K562 (cell line): ENCODE results near the gene MAB21L2. TPM values are rescaled to one million over a fixed set of nuclear protein-coding genes. Genes with fewer than 3 reads are reported as not detected.

ENCODE experiments used
- ATAC-seq: fragments of 200-7000 bp; cut with Tn5 transposase; 3 replicates; pipeline ENCODE4 v1.9.1; 2020; ENCODE audit warnings: moderate library complexity
- BruUV-seq: library from RNA; stranded (reverse); fragments of 400-500 nt; replicated peaks from 2 replicates; lab custom pipeline; 2021; lab: Mats Ljungman, UMichigan
- CTCF ChIA-PET: fragments of 300-600 bp; formaldehyde crosslinking; extraction: SDS; loops from one replicate; lab custom pipeline; 2021; ENCODE audit warnings: low intra/inter-chr PET ratio; lab: Yijun Ruan, JAX
- POLR2A ChIA-PET: fragments of 300-600, 350-650 bp; sonication (Branson Sonifier 250); formaldehyde crosslinking; extraction: SDS; loops from one replicate; lab custom pipeline; 2021; ENCODE audit warnings: antibody characterized with exemption, inconsistent platforms; lab: Yijun Ruan, JAX
- DNase-seq, 4 experiments: peaks; one replicate each; pipeline versions ENCODE4 v3.0.0 to v3.0.0-alpha.2; 2011 to 2018; ENCODE audit warnings: low spot score in 3 of 4, mixed read lengths in 3 of 4; ENCODE audit errors: extremely low read depth in 1 of 4
- FAIRE-seq: peaks from 2 replicates; lab custom pipeline; 2011; peaks lifted over from hg19 to GRCh38; lab: Jason Lieb, UNC
- H2AFZ ChIP-seq: 2 replicates; pipeline ENCODE4 v1.6.0; 2011; ENCODE audit warnings: low read depth, low read length, control low read depth, inconsistent platforms
- H3K27ac ChIP-seq: fragments of 200-600 bp; 3 replicates; pipeline ENCODE4 v1.8.0; 2011; ENCODE audit warnings: low read depth, mild to moderate bottlenecking, control low read depth, inconsistent platforms, low read length, moderate library complexity, mixed read lengths; ENCODE audit errors: extremely low read depth
- H3K27me3 ChIP-seq, 2 experiments: fragments of 300-600 bp in 1 of 2; 2 replicates in 1 of 2; 3 replicates in 1 of 2; pipeline versions ENCODE4 v1.6.0 to v1.8.0; 2011; ENCODE audit warnings: inconsistent platforms in 2 of 2, low read length in 2 of 2, mild to moderate bottlenecking in 1 of 2, mixed read lengths in 1 of 2, moderate library complexity in 1 of 2; ENCODE audit not compliant: control insufficient read depth in 2 of 2, insufficient read depth in 2 of 2
- H3K36me3 ChIP-seq: fragments of 300-600 bp; 3 replicates; pipeline ENCODE4 v1.8.0; 2011; ENCODE audit warnings: mild to moderate bottlenecking, low read length, inconsistent platforms; ENCODE audit not compliant: control insufficient read depth, insufficient read depth
- H3K4me1 ChIP-seq, 2 experiments: fragments of 200-600 bp in 1 of 2; replicated peaks in 1 of 2; 2 replicates in 1 of 2; 3 replicates in 1 of 2; pipeline versions ENCODE4 v1.5.1 to v1.8.0; 2011; ENCODE audit warnings: inconsistent platforms in 2 of 2, low read length in 2 of 2, mild to moderate bottlenecking in 1 of 2, mixed read lengths in 1 of 2, moderate library complexity in 1 of 2; ENCODE audit not compliant: control insufficient read depth in 2 of 2, insufficient read depth in 2 of 2
- H3K4me2 ChIP-seq: 2 replicates; pipeline ENCODE4 v1.6.1; 2011; ENCODE audit warnings: low read length, control low read depth, inconsistent platforms, mixed read lengths; ENCODE audit not compliant: insufficient read depth
- H3K4me3 ChIP-seq: fragments of 200-600 bp; sonication (generic), shearing (Covaris generic); 2 replicates; pipeline ENCODE4 v1.5.1; 2016; ENCODE audit warnings: control low read depth, inconsistent platforms
- H3K79me2 ChIP-seq: fragments of 200-600 bp; 3 replicates; pipeline ENCODE4 v1.8.0; 2011; ENCODE audit warnings: low read length, inconsistent platforms; ENCODE audit not compliant: control insufficient read depth, insufficient read depth
- H3K9ac ChIP-seq, 2 experiments: 2 replicates each; pipeline versions ENCODE4 v1.6.0 to v1.6.1; 2011; ENCODE audit warnings: low read depth in 2 of 2, low read length in 2 of 2, control low read depth in 1 of 2, inconsistent platforms in 1 of 2, mild to moderate bottlenecking in 1 of 2, mixed read lengths in 1 of 2; ENCODE audit not compliant: insufficient read depth in 1 of 2
- H3K9me1 ChIP-seq: one replicate; pipeline ENCODE4 v1.6.0; 2011; ENCODE audit warnings: inconsistent platforms, mild to moderate bottlenecking, low read length, moderate library complexity; ENCODE audit not compliant: control insufficient read depth, insufficient read depth
- H3K9me3 ChIP-seq: replicated peaks from 2 replicates; pipeline ENCODE4 v1.5.1; 2011; ENCODE audit warnings: low read depth, low read length, inconsistent platforms; ENCODE audit not compliant: control insufficient read depth, insufficient read depth
- H4K20me1 ChIP-seq: replicated peaks from 2 replicates; pipeline ENCODE4 v1.6.1; 2011; ENCODE audit warnings: low read length, inconsistent platforms, mixed read lengths; ENCODE audit not compliant: control insufficient read depth, insufficient read depth
- CREB1 ChIP-seq, 2 experiments: sonication (generic) in 1 of 2; formaldehyde crosslinking in 1 of 2; IDR thresholded peaks; 2 replicates each; pipeline versions ENCODE4 v1.6.1 to v1.8.0; 2012 to 2022; ENCODE audit warnings: inconsistent platforms in 1 of 2, mild to moderate bottlenecking in 1 of 2, missing genetic modification reagents in 1 of 2, moderate library complexity in 1 of 2
- DPF2 ChIP-seq: fragments of 450-650 bp; IDR thresholded peaks from 2 replicates; pipeline ENCODE4 v1.6.1; 2016
- FOXA1 ChIP-seq: fragments of 450-650 bp; IDR thresholded peaks from 2 replicates; pipeline ENCODE4 v1.6.1; 2016; ENCODE audit warnings: mild to moderate bottlenecking, borderline replicate concordance
- FOXA3 ChIP-seq, 2 experiments: fragments of 450-650 bp in 1 of 2; sonication (generic) in 1 of 2; formaldehyde crosslinking; IDR thresholded peaks in 1 of 2; conservative IDR thresholded peaks in 1 of 2; 2 replicates each; pipeline versions ENCODE4 v1.4.0 to v1.8.0; 2020 to 2022; ENCODE audit warnings: mild to moderate bottlenecking in 2 of 2, missing genetic modification reagents in 1 of 2
- GTF2A2 ChIP-seq: IDR thresholded peaks from 2 replicates; pipeline ENCODE4 v1.6.1; 2016; ENCODE audit warnings: mild to moderate bottlenecking, missing genetic modification characterization, missing compliant biosample characterization
- HDAC1 ChIP-seq, 2 experiments: fragments of 450-650 bp; IDR thresholded peaks; 2 replicates each; pipeline ENCODE4 v1.6.1; 2016 to 2017; ENCODE audit warnings: inconsistent platforms in 1 of 2, mild to moderate bottlenecking in 1 of 2, moderate library complexity in 1 of 2
- KAT7 ChIP-seq: sonication (generic); formaldehyde crosslinking; IDR thresholded peaks from 2 replicates; pipeline ENCODE4 v1.8.0; 2022; ENCODE audit warnings: missing genetic modification reagents, mild to moderate bottlenecking, borderline replicate concordance
- MEIS2 ChIP-seq: fragments of 450-650 bp; IDR thresholded peaks from 2 replicates; pipeline ENCODE4 v1.6.1; 2014; ENCODE audit warnings: mild to moderate bottlenecking; ENCODE audit not compliant: partially characterized antibody
- POLR2H ChIP-seq: IDR thresholded peaks from 2 replicates; pipeline ENCODE4 v1.6.1; 2016; ENCODE audit warnings: missing genetic modification characterization, low read depth, mild to moderate bottlenecking, control low read depth, missing compliant biosample characterization, moderate library complexity
- PPARD ChIP-seq: fragments of 250-450 bp; sonication (Bioruptor Pico); IDR thresholded peaks from 2 replicates; pipeline ENCODE4 v1.8.0; 2022; ENCODE audit warnings: inconsistent platforms, mild to moderate bottlenecking, moderate library complexity
- SMARCA4 ChIP-seq: fragments of 450-650 bp; IDR thresholded peaks from 2 replicates; pipeline ENCODE4 v1.6.1; 2016
- SMARCE1 ChIP-seq: fragments of 450-650 bp; IDR thresholded peaks from 2 replicates; pipeline ENCODE4 v1.7.1; 2016; ENCODE audit warnings: mild to moderate bottlenecking
- STAT5A ChIP-seq: IDR thresholded peaks from 2 replicates; pipeline ENCODE4 v1.6.1; 2012; ENCODE audit warnings: low read length, inconsistent platforms, borderline replicate concordance
- TCF3 ChIP-seq: sonication (generic); formaldehyde crosslinking; IDR thresholded peaks from 2 replicates; pipeline ENCODE4 v1.4.0; 2020; ENCODE audit warnings: mild to moderate bottlenecking, missing genetic modification reagents
- TEAD4 ChIP-seq, 2 experiments: sonication (generic) in 1 of 2; formaldehyde crosslinking in 1 of 2; IDR thresholded peaks; 2 replicates each; pipeline versions ENCODE4 v1.6.1 to v1.8.0; 2012 to 2022; ENCODE audit warnings: borderline replicate concordance in 1 of 2, inconsistent platforms in 1 of 2, low read length in 1 of 2, mild to moderate bottlenecking in 1 of 2, missing genetic modification reagents in 1 of 2
- ZKSCAN8 ChIP-seq: fragments of 200-800 bp; sonication (Bioruptor generic); IDR thresholded peaks from 2 replicates; pipeline ENCODE4 v1.6.1; 2016; ENCODE audit warnings: missing genetic modification characterization, missing compliant biosample characterization
- WGBS: fragments of 100-300 bp; shearing (Covaris generic); methylation state at CpG from one replicate; pipeline ENCODE4 v1.1.6; 2016; ENCODE audit warnings: low coverage, mixed read lengths; ENCODE audit not compliant: insufficient coverage; ENCODE audit errors: missing lambda C conversion rate; 5-methylcytosine and 5-hydroxymethylcytosine counted together
- in situ Hi-C: fragments of 300-500 bp; cut with MboI; formaldehyde crosslinking; loops from 4 replicates; pipeline ENCODE4 v1.15.0; 2018; ENCODE audit warnings: inconsistent platforms, mixed read lengths
- intact Hi-C: fragments of 100-400 bp; cut with micrococcal nuclease; formaldehyde crosslinking; loops from 2 replicates; pipeline ENCODE4 v1.14.2; 2022
- polyA plus RNA-seq, 8 experiments: library from polyadenylated mRNA; depleted of rRNA in 4 of 8; stranded (reverse) in 5 of 8; unstranded in 3 of 8; fragments of >200 nt; fragmentation: Nextera tagmentation in 2 of 8; fragmentation: Illumina TruSeq in 1 of 8; extraction: Ambion mirVana in 2 of 8; extraction: Trizol in 1 of 8; gene quantifications; 2 replicates each; pipeline versions ENCODE4 v1.2.1 to v1.2.3, GENCODE V29; 2011 to 2014; ENCODE audit warnings: inconsistent platforms in 1 of 8, missing spikeins in 1 of 8
- total RNA-seq, 7 experiments: library from RNA; depleted of rRNA in 6 of 7; stranded (reverse); fragments of >200 nt in 6 of 7; fragmentation: Illumina TruSeq in 2 of 7; extraction: Trizol in 2 of 7; gene quantifications; 2 replicates each; pipeline versions ENCODE4 v1.2.1 to v1.2.3, GENCODE V29; 2011 to 2021; ENCODE audit warnings: low replicate concordance in 1 of 7

Gene MAB21L2
- total and polyA plus RNA-seq, 9 of the 15 experiments (the other 6 are each of a cell fraction or from before 2014, with no cell fraction given): not detected

DNA sequence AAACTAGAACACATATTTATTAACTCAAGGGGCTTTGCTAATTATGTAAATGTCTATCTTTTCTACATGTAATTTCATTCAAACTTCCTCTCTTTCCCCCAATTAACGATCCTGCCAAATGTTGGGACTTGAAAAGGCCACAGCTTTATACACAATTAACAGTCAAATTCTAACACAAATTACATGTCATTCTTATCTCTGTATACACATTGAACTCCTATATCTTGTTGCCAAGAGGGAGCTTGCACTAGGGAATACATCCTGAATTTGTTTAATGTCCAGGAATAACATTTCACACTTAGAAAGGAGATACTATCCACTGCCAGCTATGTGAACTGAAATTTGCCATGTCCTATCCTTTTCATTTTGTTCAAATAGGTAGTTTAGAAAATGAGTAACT lies 38.9 kb upstream of the MAB21L2 start:
- no peaks in the 10 kb centered on the region for H3K27me3 ChIP-seq
- H3K79me2 ChIP-seq: no peaks in the 10 kb centered on the region
- peak; percentile 11; the same call in 2 of the 3 replicates for ATAC-seq
- BruUV-seq: no TSS peak
- peak; percentile 19 to 41 (median 24) for DNase-seq
- peaks cover 13 to 51% of the 10 kb centered on the region in 2 experiments for H3K4me1 ChIP-seq
- H3K9ac ChIP-seq: peak overlapping the region in 1 of 2 experiments; percentile 8; a peak in 1 of 4 replicates
- CTCF ChIA-PET: no interaction called here
- in situ Hi-C loops: no loop called here
- H3K9me3 ChIP-seq: no peaks in the 10 kb centered on the region
- peak; percentile 71 for FAIRE-seq
- H3K4me2 ChIP-seq: peak overlapping the region; percentile 2; the same call in 1 of the 2 replicates
- peak overlapping the region; percentile 71; the same call in 2 of the 3 replicates for H3K27ac ChIP-seq
- H2AFZ ChIP-seq: peak overlapping the region; percentile 37; the same call in 1 of the 2 replicates
- H3K9me1 ChIP-seq: no peaks in the 10 kb centered on the region
- 0% methylated on average over 1 of the region's 1 CpG for WGBS
- H4K20me1 ChIP-seq: no peaks in the 10 kb centered on the region
- POLR2A ChIA-PET: no interaction called here
- no peaks in the 10 kb centered on the region for H3K36me3 ChIP-seq
- no peak overlapping the region for H3K4me3 ChIP-seq
- intact Hi-C loops: loop anchor here (5.0 kb wide), 1 partner anchor 226 kb away; no protein-coding TSS in a partner anchor
- TF ChIP-seq FOXA3 (CRISPR knock-in tag; conservative IDR thresholded peaks at IDR 0.05 in 1 of 2, IDR thresholded peaks at IDR 0.05 in 1 of 2): no peak
- no peak for TF ChIP-seq KAT7 (CRISPR knock-in tag)
- peak; percentile 60 for TF ChIP-seq SMARCE1
- TF ChIP-seq PPARD: no peak
- TF ChIP-seq MEIS2: peak; percentile 75
- TF ChIP-seq TEAD4 (IDR thresholded peaks at IDR 0.05; ENCODE audit: low read length): peak; percentile 66; the same call in 1 of the 2 replicates
- no peak for TF ChIP-seq TEAD4 (CRISPR knock-in tag; IDR thresholded peaks at IDR 0.05; ENCODE audit: borderline replicate concordance)
- 0 out of 4 replicates have a peak, but pooled peaks of 1 of the 2 experiments have one; percentile 34 for TF ChIP-seq HDAC1 (IDR thresholded peaks at IDR 0.05)
- TF ChIP-seq STAT5A: peak; percentile 36; the same call in 1 of the 2 replicates
- peak; percentile 76 for TF ChIP-seq TCF3 (CRISPR knock-in tag)
- no peak for TF ChIP-seq GTF2A2 (tag)
- peak; percentile 78 for TF ChIP-seq SMARCA4
- no peak for TF ChIP-seq CREB1 (IDR thresholded peaks at IDR 0.05)
- TF ChIP-seq CREB1 (CRISPR knock-in tag; IDR thresholded peaks at IDR 0.05): no peak
- TF ChIP-seq FOXA1: no peak
- 0 out of 2 replicates have a peak, but pooled peaks have one; percentile 36 for TF ChIP-seq POLR2H (tag)
- no peak for TF ChIP-seq ZKSCAN8 (CRISPR knock-in tag)
- peak; percentile 81 for TF ChIP-seq DPF2
